NT2/D1 (cell line): ENCODE measurements around the gene VTI1A.

Source experiments
- DNase-seq: peaks from one replicate; pipeline ENCODE4 v3.0.0-alpha.2; 2011; ENCODE audit warnings: low read depth, low spot score
- H3K27me3 ChIP-seq: 2 replicates; pipeline ENCODE4 v1.6.0; 2011; ENCODE audit warnings: mild to moderate bottlenecking; ENCODE audit not compliant: insufficient read length, insufficient read depth
- H3K36me3 ChIP-seq: 2 replicates; pipeline ENCODE4 v1.6.1; 2011; ENCODE audit warnings: mild to moderate bottlenecking, low read length, mixed read lengths; ENCODE audit not compliant: insufficient read depth, insufficient read length
- H3K4me1 ChIP-seq: 2 replicates; pipeline ENCODE4 v1.5.1; 2011; ENCODE audit not compliant: insufficient read depth, insufficient read length
- H3K4me3 ChIP-seq: 2 replicates; pipeline ENCODE4 v1.5.1; 2011; ENCODE audit warnings: low read depth; ENCODE audit not compliant: insufficient read length
- H3K9ac ChIP-seq: 2 replicates; pipeline ENCODE4 v1.6.0; 2011; ENCODE audit warnings: low read depth; ENCODE audit not compliant: insufficient read length
- H3K9me3 ChIP-seq: 2 replicates; pipeline ENCODE4 v1.5.1; 2011; ENCODE audit warnings: mild to moderate bottlenecking, low read length; ENCODE audit not compliant: insufficient read depth
- SUZ12 ChIP-seq: IDR thresholded peaks from 2 replicates; pipeline ENCODE4 v1.6.1; 2011; ENCODE audit not compliant: insufficient read length, insufficient read depth; ENCODE audit errors: extremely low read depth
- YY1 ChIP-seq: IDR thresholded peaks from 2 replicates; pipeline ENCODE4 v1.6.1; 2011; ENCODE audit not compliant: insufficient read length, insufficient read depth
- ZNF274 ChIP-seq: IDR thresholded peaks from 2 replicates; pipeline ENCODE4 v1.6.1; 2011; ENCODE audit warnings: mild to moderate bottlenecking, low read depth, low read length

Gene VTI1A

GRCh38 chr10:112713411-112713810 lies 266.4 kb downstream of the VTI1A start:
- Histone ChIP-seq H3K4me1 (no peaks in the 10 kb centered on the region), H3K9ac (no peak overlapping the region), H3K36me3 (peaks cover 4% of the 10 kb centered on the region), H3K4me3 (no peak overlapping the region), H3K27me3 (no peaks in the 10 kb centered on the region), H3K9me3 (no peaks in the 10 kb centered on the region)
- DNase-seq = no peak
- TF ChIP-seq YY1 (no peak), ZNF274 (no peak), SUZ12 (no peak)

GRCh38 chr10:112715581-112715980 lies 268.6 kb downstream of the VTI1A start:
- H3K9me3 ChIP-seq = no peaks in the 10 kb centered on the region
- no peaks in the 10 kb centered on the region for H3K4me1 ChIP-seq
- no peak overlapping the region for H3K4me3 ChIP-seq
- no peak overlapping the region for H3K9ac ChIP-seq
- no peak for DNase-seq
- H3K36me3 ChIP-seq = peaks cover 4% of the 10 kb centered on the region
- TF ChIP-seq ZNF274 (no peak), SUZ12 (no peak), YY1 (no peak)
- H3K27me3 ChIP-seq = no peaks in the 10 kb centered on the region

GRCh38 chr10:112716076-112716475 lies 269.1 kb downstream of the VTI1A start:
- Histone ChIP-seq H3K27me3 (no peaks in the 10 kb centered on the region), H3K9ac (no peak overlapping the region), H3K4me3 (no peak overlapping the region), H3K4me1 (no peaks in the 10 kb centered on the region), H3K9me3 (no peaks in the 10 kb centered on the region), H3K36me3 (peaks cover 4% of the 10 kb centered on the region)
- DNase-seq = no peak
- no peak for TF ChIP-seq ZNF274
- TF ChIP-seq SUZ12 = no peak

GRCh38 chr10:112716924-112717413 lies 270.0 kb downstream of the VTI1A start:
- TF ChIP-seq SUZ12 (no peak), ZNF274 (no peak), YY1 (no peak)
- DNase-seq = no peak

GRCh38 chr10:112720178-112720577 lies 273.2 kb downstream of the VTI1A start:
- Histone ChIP-seq H3K9ac (no peak overlapping the region), H3K27me3 (no peaks in the 10 kb centered on the region), H3K9me3 (no peaks in the 10 kb centered on the region), H3K4me3 (no peak overlapping the region), H3K36me3 (peaks cover 4% of the 10 kb centered on the region), H3K4me1 (no peaks in the 10 kb centered on the region)
- TF ChIP-seq SUZ12 = no peak
- DNase-seq = no peak

More at GRCh38 chr10:112716924-112717413, 270.0 kb downstream of the VTI1A start:
- Histone ChIP-seq H3K9me3 (no peaks in the 10 kb centered on the region), H3K9ac (no peak overlapping the region), H3K4me1 (no peaks in the 10 kb centered on the region), H3K27me3 (no peaks in the 10 kb centered on the region), H3K36me3 (peaks cover 4% of the 10 kb centered on the region), H3K4me3 (no peak overlapping the region)

GRCh38 chr10:112721080-112721698 lies 274.2 kb downstream of the VTI1A start:
- H3K9ac ChIP-seq = no peak overlapping the region
- no peak for TF ChIP-seq YY1
- no peak for TF ChIP-seq ZNF274
- TF ChIP-seq SUZ12 = no peak
- no peaks in the 10 kb centered on the region for H3K27me3 ChIP-seq
- no peak overlapping the region for H3K4me3 ChIP-seq
- H3K4me1 ChIP-seq = no peaks in the 10 kb centered on the region
- H3K9me3 ChIP-seq = no peaks in the 10 kb centered on the region
- no peaks in the 10 kb centered on the region for H3K36me3 ChIP-seq
- no peak for DNase-seq

- H3K36me3 ChIP-seq = no peaks in the 10 kb centered on the region
- no peak for DNase-seq
- no peak overlapping the region for H3K4me3 ChIP-seq
- no peak for TF ChIP-seq YY1
- TF ChIP-seq SUZ12 = no peak
- TF ChIP-seq ZNF274 = no peak
- no peaks in the 10 kb centered on the region for H3K4me1 ChIP-seq
- H3K9me3 ChIP-seq = no peaks in the 10 kb centered on the region
- H3K27me3 ChIP-seq = no peaks in the 10 kb centered on the region
- H3K9ac ChIP-seq = no peak overlapping the region
Observed at GRCh38 chr10:112722758-112723157, 275.7 kb downstream of the VTI1A start.

- no peak overlapping the region for H3K4me3 ChIP-seq
- TF ChIP-seq YY1 (no peak), SUZ12 (no peak), ZNF274 (no peak)
- H3K27me3 ChIP-seq = no peaks in the 10 kb centered on the region
- no peaks in the 10 kb centered on the region for H3K9me3 ChIP-seq
- DNase-seq = no peak
- H3K36me3 ChIP-seq = no peaks in the 10 kb centered on the region
- no peaks in the 10 kb centered on the region for H3K4me1 ChIP-seq
- no peak overlapping the region for H3K9ac ChIP-seq
Observed at GRCh38 chr10:112723876-112724275, 276.9 kb downstream of the VTI1A start.
